ENCODE data around the gene TMEM94.
"Not testable (repeated sequence)": the region's sequence is repeated elsewhere in the genome, so short reads cannot be mapped to it uniquely, and the experiment has no call there.

TMEM94 gene

DNA sequence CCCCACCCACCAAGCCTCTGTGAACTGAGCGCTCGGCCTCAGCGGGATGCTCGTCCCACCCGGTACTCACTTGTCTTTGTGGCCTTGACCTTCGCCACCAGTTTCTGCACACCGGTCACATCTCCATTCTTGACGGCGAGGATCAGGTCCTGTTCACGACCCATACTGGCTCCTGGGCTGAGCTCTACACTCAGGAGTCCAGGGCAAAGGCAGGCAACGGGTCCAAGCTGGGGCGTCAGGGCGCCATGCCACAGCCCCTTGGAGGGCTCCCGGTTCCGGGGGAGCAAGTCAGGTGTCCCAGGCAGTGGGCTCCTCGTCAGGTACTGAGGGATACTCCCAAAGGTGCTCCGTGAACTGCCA, 57.2 kb downstream of the TMEM94 start:
- DNase-seq: no peak

DNA sequence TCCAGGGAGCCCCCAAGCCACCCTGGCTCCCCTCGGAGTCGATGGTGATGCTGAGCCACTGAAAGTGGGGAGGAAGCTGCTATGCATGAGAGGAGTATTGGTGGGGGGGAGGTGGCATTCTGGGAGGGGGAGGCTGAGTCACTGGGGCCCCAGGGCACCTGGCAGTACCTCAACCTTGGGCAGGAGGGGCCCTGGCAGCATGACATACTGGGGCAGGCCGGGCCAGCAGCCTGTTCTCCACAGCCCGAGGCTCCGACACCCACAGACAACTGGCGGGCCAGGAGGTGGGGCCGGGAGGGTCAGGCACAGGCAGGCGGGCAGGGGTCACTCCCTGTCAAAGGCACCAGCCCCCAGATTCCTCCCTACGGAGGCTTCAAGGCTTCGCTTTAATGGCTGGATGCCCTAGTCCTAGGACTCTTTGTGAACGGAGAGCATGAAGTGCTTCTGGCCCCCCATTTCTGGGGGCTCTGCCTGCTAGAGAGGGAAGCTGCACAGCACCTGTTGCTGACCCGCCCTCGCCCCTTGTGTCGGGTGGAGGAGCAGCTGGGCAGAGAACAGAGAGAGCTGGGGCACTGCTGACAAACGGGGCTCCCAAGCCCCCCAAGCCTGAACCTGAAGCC, 58.0 kb downstream of the TMEM94 start:
- no peak for DNase-seq

- no peak for DNase-seq
Observed at GRCh38 chr17:75514919-75515495, 58.6 kb downstream of the TMEM94 start.

DNA sequence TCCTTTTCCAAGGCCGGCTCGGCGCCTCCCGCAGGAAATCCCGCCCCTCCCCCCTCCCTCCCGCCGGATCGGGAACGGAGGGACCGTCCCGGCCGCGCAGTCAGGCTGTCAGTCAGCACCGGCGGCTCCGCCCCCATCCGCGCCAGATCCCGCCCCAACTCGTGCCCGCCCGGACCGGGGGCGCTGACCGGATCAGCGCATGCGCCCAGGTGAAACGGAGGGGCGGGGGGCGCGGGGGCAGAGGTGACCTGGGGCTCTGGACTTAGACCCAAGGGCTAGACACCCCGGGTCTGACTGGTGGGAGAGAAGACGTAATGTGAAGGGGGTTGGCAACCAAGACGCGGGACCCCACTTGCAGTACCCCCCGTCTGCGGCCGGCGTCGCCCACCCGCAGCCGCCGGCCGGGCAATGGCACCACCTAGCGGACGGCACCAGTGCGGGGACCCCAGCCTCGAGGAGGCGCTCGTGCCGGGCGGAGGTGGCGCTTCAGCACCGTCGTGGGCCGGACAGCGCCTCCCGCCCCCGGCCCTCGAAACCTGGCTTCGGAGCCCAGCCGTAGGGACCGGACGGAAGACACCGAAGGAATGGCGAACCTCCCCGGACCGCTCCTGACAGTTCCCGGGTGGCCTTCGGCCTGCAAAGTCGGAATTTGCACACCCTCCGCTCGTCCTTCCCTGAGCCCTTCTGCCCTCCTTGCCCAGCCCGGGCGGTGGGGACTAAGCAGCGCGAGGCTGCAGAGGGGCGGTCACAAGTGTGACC, 59.2 kb downstream of the TMEM94 start, which contains the start of gene CASKIN2:
TSS of gene CASKIN2 (minus strand) at position 42 of the 759 bp plus-strand sequence. CDS start 1,733 bp downstream, outside the sequence.
- peak; percentile 83 to 84 for DNase-seq

DNA sequence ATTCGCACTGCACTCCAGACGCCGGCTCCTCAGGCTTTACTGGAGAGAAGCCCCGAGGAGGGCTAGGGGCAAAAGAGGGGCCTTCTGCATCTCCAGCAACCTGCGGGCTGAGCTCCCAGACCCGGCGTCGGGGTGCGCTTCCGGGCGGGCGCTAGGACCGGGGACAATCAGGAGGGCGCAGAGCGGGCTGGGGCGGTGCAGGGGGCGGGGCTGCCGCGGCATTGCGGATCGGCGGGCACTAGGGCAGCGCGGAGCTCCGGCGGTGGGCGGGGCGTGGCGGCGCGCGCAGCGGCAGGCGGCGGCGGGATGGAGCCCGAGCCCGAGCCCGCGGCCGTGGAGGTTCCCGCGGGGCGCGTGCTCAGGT, 59.8 kb downstream of the TMEM94 start, which contains the start of gene TSEN54:
TSS of gene TSEN54 (plus strand) at position 274 of the 364 bp plus-strand sequence. CDS start at position 307, 33 bp downstream.
- DNase-seq: peak; percentile 91 to 96

- DNase-seq: peak in 1 of 2 donors; percentile 41
Observed at GRCh38 chr17:75516619-75517296, 60.3 kb downstream of the TMEM94 start.

GRCh38 chr17:75517297-75517865, 60.9 kb downstream of the TMEM94 start:
- no peak for DNase-seq

DNA sequence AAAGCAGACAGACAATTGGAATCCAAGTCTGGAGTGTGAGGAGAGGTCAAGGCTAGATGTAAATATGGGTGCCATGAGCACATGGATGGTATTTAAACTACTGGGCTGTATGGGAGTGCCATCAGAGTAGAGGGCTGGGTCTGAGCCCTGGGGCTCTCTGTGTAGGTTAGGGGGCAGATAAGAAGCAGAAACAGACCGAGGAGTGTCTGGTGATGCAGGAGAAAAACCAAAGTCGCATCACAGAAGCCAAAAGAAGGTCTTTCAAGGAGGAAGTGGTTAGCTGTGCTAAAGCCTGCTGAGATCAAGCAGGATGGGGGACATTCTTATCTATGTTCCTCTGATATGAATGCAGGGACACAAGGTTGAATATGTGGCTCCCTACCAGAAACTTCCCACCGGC, 61.8 kb downstream of the TMEM94 start:
- DNase-seq: no peak

GRCh38 chr17:75518983-75519537, 62.6 kb downstream of the TMEM94 start:
- DNase-seq: no peak

GRCh38 chr17:75520413-75520812, 64.0 kb downstream of the TMEM94 start:
- DNase-seq: not testable (repeated sequence)

- DNase-seq: no peak
Observed at GRCh38 chr17:75521290-75521689, 64.9 kb downstream of the TMEM94 start.

GRCh38 chr17:75521951-75522727, 65.7 kb downstream of the TMEM94 start:
- DNase-seq: no peak

DNA sequence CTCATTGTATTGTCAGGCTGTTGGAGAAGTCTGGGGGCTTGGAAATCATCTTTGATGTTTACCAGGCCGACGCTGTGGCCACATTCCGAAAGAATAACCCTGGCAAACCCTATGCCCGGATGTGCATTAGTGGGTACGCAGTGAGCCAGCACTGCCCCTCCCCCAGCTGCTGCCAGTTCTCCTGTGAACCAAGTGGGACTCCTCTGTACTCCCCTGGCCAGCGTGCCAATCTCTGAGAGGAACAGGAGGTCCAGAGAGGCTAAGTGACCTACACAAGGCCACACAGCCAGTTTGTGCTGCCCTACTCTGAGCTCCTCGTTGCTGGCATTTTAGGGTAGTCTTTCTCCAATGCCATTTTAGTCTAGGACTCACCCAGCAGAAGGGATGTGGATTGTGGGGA, 67.2 kb downstream of the TMEM94 start:
- no peak for DNase-seq

- DNase-seq: no peak
Observed at GRCh38 chr17:75524269-75524969, 68.0 kb downstream of the TMEM94 start.

DNA sequence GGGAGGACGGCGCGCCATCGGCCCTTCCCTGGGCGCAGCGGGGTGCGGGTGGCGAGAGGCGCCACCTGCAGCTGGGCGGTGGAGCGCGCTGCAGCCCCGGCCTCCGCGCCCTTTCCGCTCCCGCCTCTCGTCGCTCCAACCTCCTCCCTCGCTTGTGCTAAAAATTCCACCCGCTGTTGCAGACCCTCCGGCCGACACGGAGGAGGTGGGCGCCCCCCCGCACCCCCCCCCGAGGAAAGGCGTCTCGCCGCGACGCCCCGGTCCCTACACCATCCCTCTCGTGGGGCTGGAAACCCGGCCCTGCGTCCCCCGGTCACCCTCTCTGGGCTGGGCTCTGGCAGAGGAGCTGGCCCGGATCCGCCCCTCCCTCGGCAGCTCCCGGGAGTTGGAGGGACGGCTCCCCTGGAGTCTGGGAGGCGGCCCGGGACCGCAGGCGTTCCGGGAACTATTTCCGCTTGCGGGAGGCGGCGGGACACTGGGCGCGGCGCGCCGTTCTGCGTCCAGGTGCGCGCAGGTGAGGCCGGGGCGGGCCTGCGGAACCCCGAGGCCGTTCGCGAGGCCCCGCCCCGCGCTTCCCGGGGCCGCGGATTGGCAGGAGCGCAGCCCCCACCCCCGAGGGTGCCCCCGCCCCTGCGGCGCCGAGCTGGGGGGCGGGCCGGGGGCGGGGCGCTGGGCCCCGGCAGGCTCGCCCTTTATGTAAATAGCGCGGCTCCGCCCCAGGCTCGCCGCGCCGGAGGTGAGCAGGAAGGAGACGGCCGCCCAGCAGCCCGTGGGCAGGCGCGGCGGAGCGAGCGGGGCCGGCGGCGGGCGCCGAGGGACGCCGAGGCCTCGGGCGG, 68.8 kb downstream of the TMEM94 start, which contains the start of gene LLGL2:
TSS of gene LLGL2 (plus strand) at position 728 of the 836 bp plus-strand sequence. CDS start 17,730 bp downstream, outside the sequence.
- peak; percentile 62 to 78 for DNase-seq

DNA sequence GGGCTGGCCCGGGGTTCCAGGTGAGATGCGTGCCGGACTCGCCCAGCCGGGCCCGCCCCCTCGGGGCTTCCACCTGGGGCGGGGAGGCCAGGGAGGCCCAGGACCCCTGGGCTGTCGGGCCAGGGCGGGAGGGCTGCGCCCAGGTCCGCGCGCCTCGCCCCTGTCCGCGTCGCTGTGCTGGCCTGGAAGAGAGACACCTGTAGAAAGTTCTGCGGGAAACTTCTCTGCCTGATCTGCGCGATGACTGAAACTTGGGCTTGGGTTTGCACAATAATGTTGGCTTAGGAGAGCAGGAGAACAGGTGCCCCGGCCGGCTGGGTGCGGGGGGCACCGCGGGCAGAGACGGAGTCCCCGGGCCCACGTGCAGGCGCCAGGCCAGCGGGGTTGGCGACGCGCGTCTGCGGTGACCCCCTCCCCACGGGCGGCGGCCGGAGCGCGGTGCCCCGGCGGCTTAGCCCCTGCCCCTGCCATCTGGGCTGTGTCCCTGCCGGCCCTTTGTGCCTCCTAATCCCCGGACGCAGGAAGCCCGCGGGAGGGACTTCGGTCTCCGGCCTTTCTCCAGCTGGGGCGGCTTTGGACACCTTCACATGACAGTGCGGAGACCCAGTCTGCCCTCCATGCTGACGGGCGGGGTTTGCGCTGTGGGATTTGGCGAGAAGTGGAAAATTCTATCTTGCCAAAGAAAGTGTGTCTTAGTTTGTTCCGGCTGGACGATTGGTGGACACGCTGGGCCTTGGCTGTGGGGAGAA, 69.5 kb downstream of the TMEM94 start:
- DNase-seq: no peak

GRCh38 chr17:75526555-75527270, 70.3 kb downstream of the TMEM94 start:
- DNase-seq: no peak

GRCh38 chr17:75530837-75531720, 74.6 kb downstream of the TMEM94 start:
- no peak for DNase-seq
